Skeletal muscle tissue (tissue), 4 donors: Measurements from ENCODE around the gene CABCOCO1. TPM values are rescaled to one million over a fixed set of nuclear protein-coding genes. Genes with fewer than 3 reads are reported as not detected.

Source experiments
- H3K27ac ChIP-seq: one replicate; pipeline ENCODE4 v1.7.0; 2013; ENCODE audit warnings: mild to moderate bottlenecking, low read depth, low read length, inconsistent platforms
- H3K27me3 ChIP-seq, 3 donors: one replicate each; pipeline ENCODE4 v1.7.0; 2013; ENCODE audit warnings: low read length in 3 of 3; ENCODE audit not compliant: control insufficient read depth in 3 of 3, insufficient read depth in 3 of 3
- H3K36me3 ChIP-seq, 3 donors: one replicate each; pipeline ENCODE4 v1.7.0; 2013; ENCODE audit warnings: low read length in 3 of 3; ENCODE audit not compliant: control insufficient read depth in 3 of 3, insufficient read depth in 3 of 3
- H3K4me1 ChIP-seq, 3 donors: one replicate each; pipeline ENCODE4 v1.7.0; 2013; ENCODE audit warnings: low read length in 3 of 3, mild to moderate bottlenecking in 3 of 3; ENCODE audit not compliant: control insufficient read depth in 3 of 3, insufficient read depth in 3 of 3
- H3K4me3 ChIP-seq, 3 donors: one replicate each; pipeline ENCODE4 v1.7.0; 2013; ENCODE audit warnings: low read length in 3 of 3
- H3K9ac ChIP-seq, 3 donors: one replicate each; pipeline ENCODE4 v1.7.0; 2013; ENCODE audit warnings: low read length in 3 of 3, mild to moderate bottlenecking in 3 of 3, moderate library complexity in 2 of 3, low read depth in 1 of 3
- H3K9me3 ChIP-seq, 3 donors: one replicate each; pipeline ENCODE4 v1.7.0; 2013; ENCODE audit warnings: low read length in 3 of 3; ENCODE audit not compliant: control insufficient read depth in 3 of 3
- total RNA-seq: library from RNA; depleted of rRNA; stranded (reverse); fragments of >200 nt; gene quantifications from one replicate; pipeline ENCODE4 v1.2.3, GENCODE V29; 2014
- donor health status: Osteomylitis.

CABCOCO1 gene
- total RNA-seq, 1 donor from 2014 or later: 1.0 TPM

DNA sequence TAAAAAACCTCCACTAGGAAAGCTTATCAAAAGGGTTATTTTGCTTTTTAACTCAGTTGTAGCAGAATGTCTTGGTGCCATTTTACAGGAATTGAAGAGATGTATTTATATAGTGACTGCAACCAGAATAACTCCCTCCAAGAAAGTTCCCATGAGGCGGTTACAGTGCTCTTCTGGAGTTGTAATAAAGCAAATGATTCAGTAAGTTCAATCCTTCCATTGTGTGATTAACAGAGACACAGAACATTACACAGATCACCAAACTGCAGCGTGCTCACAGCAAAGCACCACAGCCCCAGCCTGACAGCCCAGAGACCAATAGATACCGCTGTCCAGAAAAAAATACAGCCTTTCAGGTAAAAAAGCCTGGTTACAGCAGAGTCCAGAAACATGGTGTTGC lies 21.9 kb upstream of the CABCOCO1 start:
- Histone ChIP-seq H3K27ac (no peak overlapping the region), H3K4me1 (no peaks in the 10 kb centered on the region), H3K4me3 (no peak overlapping the region), H3K9me3 (no peaks in the 10 kb centered on the region), H3K27me3 (no peaks in the 10 kb centered on the region), H3K36me3 (no peaks in the 10 kb centered on the region), H3K9ac (no peak overlapping the region)

DNA sequence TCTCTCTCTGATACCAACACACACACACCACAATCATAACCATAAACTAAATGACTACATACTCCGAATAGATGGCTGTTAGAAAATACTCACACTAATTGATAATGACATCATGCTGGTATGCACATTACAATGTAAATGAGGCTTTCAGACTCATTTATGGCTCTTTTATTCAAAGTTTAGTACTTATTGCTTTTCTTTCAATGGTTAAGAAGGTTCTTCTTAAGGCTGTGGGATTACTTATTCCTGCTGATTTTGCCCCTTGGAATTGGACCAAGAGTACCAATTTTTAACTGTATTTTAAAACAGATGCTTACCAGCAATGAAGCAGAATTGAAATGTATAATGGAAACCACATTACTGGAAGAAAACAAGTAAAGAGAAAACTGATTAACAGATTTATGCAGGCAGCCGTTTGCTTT lies 20.6 kb upstream of the CABCOCO1 start:
- Histone ChIP-seq H3K9ac (no peak overlapping the region), H3K36me3 (no peaks in the 10 kb centered on the region), H3K4me3 (no peak overlapping the region), H3K27me3 (no peaks in the 10 kb centered on the region), H3K9me3 (no peaks in the 10 kb centered on the region), H3K4me1 (no peaks in the 10 kb centered on the region), H3K27ac (no peak overlapping the region)

DNA sequence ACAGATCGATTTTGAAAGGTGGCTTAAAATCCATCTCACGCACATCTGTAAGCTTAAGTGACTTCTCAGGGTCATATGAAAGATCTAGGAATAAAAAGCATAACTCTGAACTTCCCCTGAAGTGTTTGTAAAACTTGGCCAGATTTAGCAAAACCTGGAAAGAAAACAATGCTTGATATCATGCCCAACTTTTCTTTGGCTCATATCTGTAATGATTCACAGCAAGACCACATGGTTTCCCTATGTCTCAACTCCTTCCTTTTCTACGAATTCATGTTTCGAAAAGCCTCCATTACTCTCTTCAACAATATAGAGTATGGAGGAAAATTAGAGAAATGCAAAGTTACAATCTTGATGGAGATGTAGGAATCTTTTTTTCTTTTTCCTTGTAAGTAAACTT lies 20.1 kb upstream of the CABCOCO1 start:
- Histone ChIP-seq H3K9me3 (no peaks in the 10 kb centered on the region), H3K4me1 (no peaks in the 10 kb centered on the region), H3K9ac (no peak overlapping the region), H3K27ac (no peak overlapping the region), H3K36me3 (no peaks in the 10 kb centered on the region), H3K4me3 (no peak overlapping the region), H3K27me3 (no peaks in the 10 kb centered on the region)

DNA sequence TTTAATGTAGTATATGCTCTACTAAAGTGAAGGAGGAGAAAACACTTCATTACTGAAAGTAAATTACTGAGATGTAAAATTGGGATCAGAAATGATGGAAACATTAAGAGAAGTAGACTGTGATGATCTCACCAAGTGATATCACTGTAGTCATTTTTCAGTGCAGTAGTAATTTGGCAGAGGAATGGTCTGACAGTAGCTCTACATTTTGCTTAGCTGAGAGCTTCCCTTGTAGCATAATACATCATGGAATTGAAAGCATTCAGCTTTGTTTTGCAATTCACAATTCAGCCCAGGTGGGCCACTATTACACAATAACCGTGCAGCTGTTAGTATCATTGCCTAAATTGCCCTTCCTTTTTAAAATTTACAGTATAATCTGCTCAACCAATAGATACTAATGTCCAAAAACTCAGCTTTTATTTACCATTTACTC lies 19.4 kb upstream of the CABCOCO1 start:
- no peak overlapping the region for H3K27ac ChIP-seq

DNA sequence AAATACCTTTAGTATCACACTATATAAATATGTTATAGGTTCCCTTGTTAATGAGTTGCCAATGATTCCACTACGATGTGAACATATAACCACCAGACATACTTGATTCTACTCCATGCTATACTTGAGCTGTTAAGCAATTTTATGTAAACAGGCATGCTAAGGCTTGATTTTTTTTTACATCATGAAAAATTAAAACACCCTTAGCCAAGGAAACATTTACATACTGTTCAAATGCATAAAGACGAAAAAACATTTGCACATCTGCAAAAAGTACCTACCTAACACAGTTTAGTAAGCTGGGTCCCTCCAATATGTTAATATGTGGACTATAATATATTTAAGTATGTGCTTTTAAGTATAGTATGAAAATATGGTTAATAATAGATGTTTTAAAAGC lies 9.0 kb upstream of the CABCOCO1 start:
- Histone ChIP-seq H3K27me3 (no peaks in the 10 kb centered on the region), H3K27ac (no peak overlapping the region)

More for the DNA sequence above, 19.4 kb upstream of the CABCOCO1 start:
- Histone ChIP-seq H3K9ac (no peak overlapping the region), H3K4me1 (no peaks in the 10 kb centered on the region), H3K4me3 (no peak overlapping the region), H3K9me3 (no peaks in the 10 kb centered on the region), H3K36me3 (no peaks in the 10 kb centered on the region), H3K27me3 (no peaks in the 10 kb centered on the region)

DNA sequence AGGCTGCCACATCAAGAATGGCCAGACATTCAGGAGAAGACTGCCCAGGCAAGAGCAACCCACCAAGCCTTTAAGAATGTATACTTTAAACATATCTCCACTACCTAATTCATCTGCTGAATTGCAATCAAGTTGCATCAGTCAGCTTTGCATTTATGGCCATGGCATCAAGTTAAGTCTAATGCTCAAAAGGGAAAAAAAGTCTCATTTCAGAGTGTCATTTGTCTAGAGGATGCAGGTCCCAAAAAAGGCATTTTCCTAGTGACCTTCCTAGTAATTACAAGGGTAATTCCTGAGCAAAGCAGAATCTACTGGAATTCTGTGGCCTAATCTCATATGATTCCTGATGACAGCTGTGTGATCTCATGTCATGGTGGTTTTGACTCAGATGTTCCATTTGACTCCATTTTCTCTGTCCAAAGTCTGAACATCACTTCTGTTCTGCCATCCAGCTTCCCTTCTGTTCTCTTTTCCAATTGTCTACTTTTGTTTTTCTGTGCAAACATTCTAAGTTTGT lies 7.3 kb upstream of the CABCOCO1 start:
- H3K9ac ChIP-seq: no peak overlapping the region
- H3K9me3 ChIP-seq: no peaks in the 10 kb centered on the region
- no peak overlapping the region for H3K27ac ChIP-seq
- H3K4me3 ChIP-seq: no peak overlapping the region
- no peaks in the 10 kb centered on the region for H3K27me3 ChIP-seq
- H3K4me1 ChIP-seq: no peaks in the 10 kb centered on the region
- no peaks in the 10 kb centered on the region for H3K36me3 ChIP-seq

More for the DNA sequence above, 9.0 kb upstream of the CABCOCO1 start:
- Histone ChIP-seq H3K4me1 (no peaks in the 10 kb centered on the region), H3K9ac (no peak overlapping the region), H3K9me3 (no peaks in the 10 kb centered on the region), H3K4me3 (no peak overlapping the region), H3K36me3 (no peaks in the 10 kb centered on the region)

DNA sequence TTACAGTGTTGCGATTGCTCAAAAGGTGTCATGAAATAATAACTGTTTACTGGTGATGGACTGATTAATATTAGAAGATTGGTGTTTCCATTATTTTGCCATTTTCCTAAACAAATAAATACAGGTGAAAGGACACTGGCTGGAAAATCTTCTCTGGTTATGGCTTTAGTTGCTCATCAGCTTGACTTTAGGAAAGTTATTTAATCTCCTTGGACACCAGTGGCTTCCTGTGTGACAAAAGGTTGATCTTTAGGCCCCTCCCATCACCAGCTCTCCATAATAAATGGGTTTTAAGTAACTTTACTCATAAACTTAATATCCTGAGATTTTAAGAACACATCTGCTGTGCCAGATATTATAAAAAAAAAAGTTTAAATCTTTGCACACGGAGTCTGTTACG lies 737 bp downstream of the CABCOCO1 start:
- Histone ChIP-seq H3K27me3 (peaks cover 0 to 5% (median 0%) of the 10 kb centered on the region in 3 donors), H3K4me3 (no peak overlapping the region), H3K27ac (no peak overlapping the region), H3K4me1 (no peaks in the 10 kb centered on the region), H3K9me3 (no peaks in the 10 kb centered on the region), H3K9ac (no peak overlapping the region), H3K36me3 (no peaks in the 10 kb centered on the region)

DNA sequence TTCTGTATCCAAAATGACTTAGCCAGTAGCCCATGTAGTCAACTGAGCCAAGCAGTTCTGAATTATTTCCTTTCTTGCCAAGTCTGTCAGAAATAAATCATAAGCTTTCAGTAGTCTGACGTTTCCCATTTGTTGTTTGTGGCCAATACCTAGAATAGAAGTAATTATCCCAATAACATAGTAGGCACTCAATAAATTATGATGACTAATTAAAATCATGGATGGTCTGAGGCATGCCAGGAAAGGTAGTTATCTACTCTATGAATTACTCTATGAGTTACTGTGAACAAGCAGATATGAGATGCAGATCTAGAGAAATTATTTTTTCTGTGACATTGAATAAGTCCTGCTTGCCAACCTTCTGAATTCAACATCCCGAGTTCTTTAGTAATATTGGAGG lies 2.3 kb downstream of the CABCOCO1 start:
- H3K36me3 ChIP-seq: no peaks in the 10 kb centered on the region
- no peak overlapping the region for H3K4me3 ChIP-seq
- peaks cover 0 to 5% (median 0%) of the 10 kb centered on the region in 3 donors for H3K27me3 ChIP-seq
- H3K4me1 ChIP-seq: no peaks in the 10 kb centered on the region
- H3K9me3 ChIP-seq: no peaks in the 10 kb centered on the region
- no peak overlapping the region for H3K9ac ChIP-seq
- H3K27ac ChIP-seq: no peak overlapping the region

DNA sequence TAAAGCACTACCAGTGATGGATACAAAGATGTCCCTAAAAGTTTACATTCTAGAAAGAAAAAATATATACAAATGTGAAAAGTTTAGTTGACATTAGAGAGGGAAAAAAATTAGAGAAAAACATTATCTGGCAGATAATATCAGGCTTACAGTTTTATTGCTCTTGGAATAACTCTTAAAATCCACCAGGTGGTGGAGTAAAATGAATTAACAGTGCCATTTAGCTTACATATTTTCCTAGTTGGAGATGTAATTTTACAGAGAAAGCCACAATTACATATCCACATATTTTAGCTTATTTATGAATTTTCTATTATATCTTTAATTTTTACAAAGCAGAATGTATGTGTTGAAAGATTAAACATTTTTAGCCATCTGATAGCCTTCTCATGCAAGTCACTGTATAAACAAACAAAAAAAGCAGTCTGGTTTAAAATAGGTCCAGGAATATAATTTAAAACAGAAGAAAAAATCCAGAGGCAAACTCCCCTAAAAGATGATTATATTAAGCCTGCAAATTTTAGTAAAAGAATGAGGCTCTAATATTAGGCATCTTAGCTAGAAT lies 6.5 kb downstream of the CABCOCO1 start:
- H3K27ac ChIP-seq: no peak overlapping the region
- H3K4me1 ChIP-seq: no peaks in the 10 kb centered on the region
- no peaks in the 10 kb centered on the region for H3K9me3 ChIP-seq
- no peak overlapping the region for H3K4me3 ChIP-seq
- no peaks in the 10 kb centered on the region for H3K27me3 ChIP-seq
- H3K36me3 ChIP-seq: no peaks in the 10 kb centered on the region
- no peak overlapping the region for H3K9ac ChIP-seq

DNA sequence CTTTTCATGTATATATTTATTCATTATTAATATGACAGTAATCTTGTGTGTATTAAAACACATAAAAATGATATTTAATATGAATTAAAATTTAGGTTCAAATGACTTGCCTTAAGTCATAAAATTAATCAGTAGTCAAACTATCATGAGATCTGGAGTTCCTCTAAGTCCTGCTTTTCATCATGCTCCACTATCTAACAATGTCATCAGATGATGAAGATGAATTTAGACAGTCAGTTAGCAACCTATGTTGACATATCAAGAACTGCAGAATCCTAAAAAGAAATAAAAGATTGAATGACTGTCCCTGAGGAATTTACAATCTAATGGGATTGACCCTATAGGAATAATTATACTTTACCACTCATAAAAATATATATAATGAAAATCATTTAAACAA lies 7.1 kb downstream of the CABCOCO1 start:
- H3K27ac ChIP-seq: no peak overlapping the region

More for the DNA sequence above, 7.1 kb downstream of the CABCOCO1 start:
- no peaks in the 10 kb centered on the region for H3K27me3 ChIP-seq
- H3K4me3 ChIP-seq: no peak overlapping the region
- no peaks in the 10 kb centered on the region for H3K9me3 ChIP-seq
- no peaks in the 10 kb centered on the region for H3K4me1 ChIP-seq
- H3K9ac ChIP-seq: no peak overlapping the region
- H3K36me3 ChIP-seq: no peaks in the 10 kb centered on the region
